ENCODE data around the gene YIPF4.
"Not testable (repeated sequence)": the region's sequence is repeated elsewhere in the genome, so short reads cannot be mapped to it uniquely, and the experiment has no call there.

The YIPF4 gene

GRCh38 chr2:32277674-32278477 lies at the start of gene YIPF4:
Gene YIPF4, plus strand, starts transcription at chr2:32277904. Its CDS starts 252 bp downstream, at chr2:32278156.
- peak; percentile 93 for DNase-seq

GRCh38 chr2:32228181-32228580 lies 49.5 kb upstream of the YIPF4 start:
- no peak for DNase-seq

DNA sequence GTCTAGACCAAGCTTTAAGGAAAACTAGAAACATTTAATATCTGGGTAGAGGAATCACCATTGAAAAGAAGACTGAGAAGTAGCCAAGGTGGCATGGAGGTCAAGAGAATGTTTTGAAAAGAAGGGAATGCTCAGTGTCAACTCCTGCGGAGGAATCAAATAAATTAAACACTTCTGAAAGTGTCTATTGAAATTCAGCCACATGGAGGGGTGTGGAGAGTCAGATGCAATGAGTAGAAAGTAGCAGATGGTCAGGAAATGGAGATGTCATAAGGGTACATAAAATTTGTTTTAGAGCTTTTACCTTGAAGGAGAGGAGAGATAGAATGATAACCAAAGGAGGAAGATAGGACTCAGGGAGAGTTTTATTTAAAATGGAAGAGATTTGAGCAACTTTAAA lies 48.1 kb upstream of the YIPF4 start:
- DNase-seq = no peak

DNA sequence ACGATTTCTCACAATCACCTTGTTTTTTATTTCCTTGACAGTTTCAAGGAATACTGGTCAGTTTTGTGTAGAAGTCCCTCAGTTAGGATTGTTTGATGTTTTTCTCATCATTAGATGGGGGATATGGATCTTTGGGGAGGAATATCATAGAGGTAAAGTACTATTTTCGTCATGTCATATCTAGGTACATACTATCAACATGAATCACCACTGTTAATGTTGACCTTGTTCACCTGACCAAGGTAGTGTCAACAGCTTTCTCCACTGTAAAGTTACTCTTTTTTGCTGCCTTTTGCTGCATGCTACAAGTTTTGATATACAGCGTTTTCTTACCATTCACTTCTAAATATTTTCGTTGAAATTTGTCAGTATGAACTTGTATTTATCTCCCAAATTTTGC lies 45.7 kb upstream of the YIPF4 start:
- no peak for DNase-seq

DNA sequence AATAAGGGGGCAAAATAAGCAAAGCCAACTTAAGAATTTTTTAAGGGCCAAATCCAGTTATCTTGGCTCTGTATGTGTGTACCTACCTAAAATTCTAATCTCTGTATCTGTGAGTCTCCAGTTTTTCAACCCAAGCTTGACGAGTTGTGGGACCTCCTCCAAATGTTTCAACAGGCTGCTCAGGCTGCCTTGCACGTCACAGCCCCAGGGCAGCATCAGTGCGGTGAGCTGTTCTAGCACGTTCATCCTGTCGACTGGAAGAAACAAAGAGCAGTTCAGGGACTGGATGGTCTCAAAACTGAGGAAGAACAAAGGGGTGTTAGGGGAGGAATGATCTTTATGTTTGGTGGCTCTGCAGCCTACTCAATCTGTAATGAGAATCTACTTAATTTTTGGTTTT lies 42.4 kb upstream of the YIPF4 start:
- DNase-seq = no peak

DNA sequence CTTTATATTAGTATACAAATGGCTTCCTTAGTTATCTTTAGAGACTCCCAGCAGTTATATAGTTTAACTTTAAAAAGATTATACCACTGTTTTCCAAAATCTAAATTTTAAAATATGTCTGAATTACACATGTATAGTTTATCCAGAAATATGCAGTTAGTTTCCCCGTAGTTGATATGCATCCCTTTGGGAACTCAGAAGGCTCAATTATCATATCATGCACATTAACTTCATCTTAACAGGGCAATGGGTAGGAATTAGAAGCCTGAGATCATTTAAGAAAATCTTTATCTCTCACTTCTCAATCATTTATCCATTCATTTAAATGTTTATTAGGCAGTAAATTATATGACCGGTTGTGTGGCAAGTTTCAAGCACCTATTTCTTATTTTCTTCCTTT lies 40.2 kb upstream of the YIPF4 start:
- no peak for DNase-seq

DNA sequence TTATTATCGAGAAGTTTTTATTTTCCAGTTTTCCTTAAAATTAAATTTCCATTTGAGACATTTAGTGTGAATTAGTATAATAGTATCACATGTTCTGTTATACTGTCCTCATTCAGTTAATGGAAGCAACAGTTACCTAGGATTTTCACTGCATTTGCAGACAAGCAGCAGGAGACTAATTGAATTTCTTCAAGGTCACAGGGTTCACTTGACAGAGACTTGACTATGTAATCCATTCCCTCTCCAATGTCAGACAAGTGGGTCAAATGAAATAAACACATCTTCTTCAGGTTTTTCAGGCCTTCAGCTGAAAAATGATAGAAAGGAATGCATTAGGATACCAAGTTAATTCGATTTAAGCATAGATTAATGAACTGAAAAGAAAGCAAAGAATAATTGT lies 39.7 kb upstream of the YIPF4 start:
- DNase-seq = no peak

- DNase-seq = no peak
These were observed 35.4 kb upstream of the YIPF4 start for GRCh38 chr2:32242331-32242730.

GRCh38 chr2:32246911-32247310 lies 30.8 kb upstream of the YIPF4 start:
- DNase-seq = no peak

DNA sequence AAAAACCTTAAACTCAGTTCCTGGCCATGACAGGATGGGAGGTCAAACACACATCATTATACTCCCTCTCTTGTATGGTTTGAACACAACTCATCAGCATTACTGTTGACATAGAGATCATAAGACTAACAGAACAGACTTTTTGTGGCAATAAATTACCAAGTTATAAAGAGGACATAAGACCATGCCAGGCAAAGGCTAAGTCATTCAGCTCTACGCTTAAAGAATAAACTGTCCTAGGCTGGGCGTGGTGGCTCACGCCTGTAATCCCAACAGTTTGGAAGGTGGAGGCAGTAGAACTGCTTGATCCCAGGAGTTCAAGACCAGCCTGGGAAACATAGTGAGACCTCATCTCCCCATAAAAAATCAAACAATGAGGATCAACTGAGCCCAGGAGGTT lies 29.4 kb upstream of the YIPF4 start:
- DNase-seq = no peak

- no peak for DNase-seq
These were observed 27.9 kb upstream of the YIPF4 start for GRCh38 chr2:32249731-32250236.

DNA sequence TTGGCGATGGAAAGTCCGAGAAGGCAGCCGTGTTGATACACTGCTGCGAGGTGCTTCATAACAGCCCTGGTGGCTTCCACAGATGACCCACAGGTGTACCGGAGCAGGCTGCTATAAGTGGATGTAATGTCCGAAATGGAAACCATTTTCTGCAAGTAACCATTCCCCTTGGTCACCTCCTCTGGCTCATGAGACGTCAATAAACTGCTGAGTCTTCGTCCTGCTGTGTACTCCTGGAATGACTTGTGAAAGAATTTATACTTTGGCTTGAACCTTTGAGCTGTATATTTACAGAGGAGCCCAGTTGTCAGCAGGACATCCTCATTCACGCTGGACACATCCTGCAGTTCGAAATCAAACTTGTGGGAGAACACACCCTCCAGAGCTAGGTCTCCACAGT lies 27.4 kb upstream of the YIPF4 start:
- DNase-seq = no peak

DNA sequence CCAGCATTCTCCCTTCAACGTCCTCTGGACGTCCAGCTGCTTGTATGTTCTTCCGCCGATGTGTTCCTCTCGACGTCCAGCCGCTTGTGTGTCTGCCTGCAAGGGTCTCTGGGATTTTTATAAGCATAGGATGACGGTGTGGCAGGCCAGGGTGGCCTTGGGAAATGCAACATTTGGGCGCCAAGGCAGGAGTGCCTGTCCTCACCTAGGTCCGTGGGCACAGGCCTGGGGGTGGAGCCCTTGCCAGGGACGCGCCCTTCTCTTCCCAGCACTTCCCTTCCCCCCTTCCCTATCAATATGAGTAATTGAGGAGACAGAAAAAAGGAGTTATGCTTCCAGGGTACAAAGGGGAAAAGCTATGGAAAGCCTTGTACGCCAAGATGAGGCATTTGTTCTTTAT lies 19.5 kb upstream of the YIPF4 start:
- no peak for DNase-seq

DNA sequence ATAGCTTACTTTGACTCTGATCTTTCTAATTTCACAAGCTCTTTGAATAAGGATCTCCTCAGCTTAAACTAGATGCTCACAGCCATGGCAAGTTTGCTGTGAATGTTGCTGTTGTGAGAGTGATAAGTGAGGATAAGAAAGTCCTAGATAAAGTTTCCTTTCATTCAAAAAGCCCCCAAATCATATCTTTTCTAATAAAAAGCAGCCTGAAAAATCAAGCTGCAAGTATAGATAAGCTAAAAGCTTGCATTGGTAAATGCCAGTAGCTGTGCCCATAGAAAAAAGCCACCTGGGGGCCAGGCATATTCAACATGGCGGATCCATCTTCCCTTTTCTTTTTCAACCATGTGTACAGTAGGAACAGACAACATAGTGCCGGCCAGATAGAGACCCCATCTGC lies 17.3 kb upstream of the YIPF4 start:
- DNase-seq = no peak

GRCh38 chr2:32262105-32262504 lies 15.6 kb upstream of the YIPF4 start:
- no peak for DNase-seq

- no peak for DNase-seq
These were observed 13.1 kb upstream of the YIPF4 start, which contains the start of gene NLRC4 for GRCh38 chr2:32264422-32265105. Gene NLRC4, minus strand, starts transcription at chr2:32264886. Its CDS starts 8,111 bp downstream, at chr2:32256775.

DNA sequence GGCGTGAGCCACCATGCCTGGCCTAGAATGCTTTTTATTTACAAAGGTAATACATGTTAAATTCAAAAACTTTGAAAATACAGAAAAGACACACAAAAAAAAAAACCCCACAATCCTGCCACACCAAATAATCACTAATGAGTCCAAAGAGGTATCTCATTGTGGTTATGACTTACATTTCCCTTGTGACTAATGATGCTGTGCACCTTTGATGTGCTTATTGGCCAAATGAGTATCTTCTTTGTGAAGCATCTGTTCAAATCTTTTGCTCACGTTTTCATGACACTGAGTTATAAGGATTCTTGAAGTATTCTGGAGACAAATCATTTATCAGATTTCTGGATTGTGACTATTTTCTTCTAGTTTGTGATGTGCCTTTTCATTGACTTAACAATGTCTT lies 6.6 kb upstream of the YIPF4 start:
- DNase-seq = no peak

GRCh38 chr2:32272279-32272678 lies 5.4 kb upstream of the YIPF4 start:
- no peak for DNase-seq

DNA sequence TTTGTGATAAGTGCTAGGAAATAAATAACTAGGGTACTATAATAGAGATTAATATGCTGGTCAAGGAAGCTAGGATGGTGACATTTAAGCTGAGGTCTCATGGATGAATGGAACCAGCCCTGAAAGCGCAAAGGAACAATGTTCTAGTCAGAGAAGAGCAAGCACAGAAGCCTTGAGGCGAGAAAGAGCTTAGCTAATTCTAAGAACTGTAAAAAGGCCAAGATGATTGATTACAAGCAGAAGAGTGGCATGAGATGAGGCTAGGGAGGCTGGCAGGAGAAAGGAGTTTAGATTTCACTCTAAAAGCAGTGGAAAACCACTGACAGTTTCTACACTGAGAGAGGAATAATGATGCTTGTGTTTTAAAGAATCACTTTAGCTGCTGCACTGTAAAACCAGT lies 3.4 kb upstream of the YIPF4 start:
- DNase-seq = no peak

DNA sequence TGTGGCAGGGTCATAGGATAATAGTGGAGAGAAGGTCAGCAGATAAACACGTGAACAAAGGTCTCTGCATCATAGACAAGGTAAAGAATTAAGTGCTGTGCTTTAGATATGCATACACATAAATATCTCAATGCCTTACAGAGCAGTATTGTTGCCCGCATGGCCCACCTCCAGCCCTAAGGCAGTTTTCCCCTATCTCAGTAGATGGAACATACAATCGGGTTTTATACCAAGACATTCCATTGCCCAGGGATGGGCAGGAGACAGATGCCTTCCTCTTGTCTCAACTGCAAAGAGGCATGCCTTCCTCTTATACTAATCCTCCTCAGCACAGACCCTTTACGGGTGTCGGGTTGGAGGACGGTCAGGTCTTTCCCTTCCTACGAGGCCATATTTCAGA lies 1.9 kb upstream of the YIPF4 start:
- not testable (repeated sequence) for DNase-seq

DNA sequence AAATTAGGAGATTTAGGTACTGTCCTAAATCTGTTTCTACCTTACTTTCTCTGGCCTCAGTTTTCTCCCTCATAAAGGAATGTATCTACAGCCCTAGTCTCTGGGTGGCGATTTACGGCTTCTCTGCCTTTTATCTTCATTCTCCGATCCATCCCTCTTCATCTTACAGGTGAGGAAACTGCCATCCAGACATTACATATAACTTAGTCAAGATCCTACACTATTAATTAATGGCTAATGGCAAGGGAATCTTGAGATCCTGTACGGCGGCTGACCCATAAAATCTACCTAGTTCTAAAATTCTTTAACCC lies 386 bp upstream of the YIPF4 start:
- DNase-seq = no peak

DNA sequence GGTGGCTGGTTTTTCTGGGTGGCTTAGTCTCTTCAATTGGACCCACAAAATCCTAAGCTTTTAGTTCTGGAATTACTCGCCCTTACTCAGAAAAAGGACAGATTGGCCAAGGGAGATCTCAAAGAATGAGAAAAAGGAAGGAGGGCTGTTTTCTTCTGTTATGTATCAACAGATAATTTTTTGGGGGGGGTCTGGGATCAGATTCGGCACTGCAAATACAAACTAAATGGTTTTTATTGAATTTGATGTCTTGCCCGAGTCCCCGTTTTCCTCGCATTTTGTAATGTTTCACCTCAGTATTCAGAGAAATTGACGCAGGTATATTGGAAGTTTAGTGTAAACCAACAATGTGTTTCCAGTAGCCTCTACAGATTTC lies 762 bp downstream of the YIPF4 start:
- DNase-seq = no peak

GRCh38 chr2:32284321-32284720 lies 6.6 kb downstream of the YIPF4 start:
- no peak for DNase-seq

DNA sequence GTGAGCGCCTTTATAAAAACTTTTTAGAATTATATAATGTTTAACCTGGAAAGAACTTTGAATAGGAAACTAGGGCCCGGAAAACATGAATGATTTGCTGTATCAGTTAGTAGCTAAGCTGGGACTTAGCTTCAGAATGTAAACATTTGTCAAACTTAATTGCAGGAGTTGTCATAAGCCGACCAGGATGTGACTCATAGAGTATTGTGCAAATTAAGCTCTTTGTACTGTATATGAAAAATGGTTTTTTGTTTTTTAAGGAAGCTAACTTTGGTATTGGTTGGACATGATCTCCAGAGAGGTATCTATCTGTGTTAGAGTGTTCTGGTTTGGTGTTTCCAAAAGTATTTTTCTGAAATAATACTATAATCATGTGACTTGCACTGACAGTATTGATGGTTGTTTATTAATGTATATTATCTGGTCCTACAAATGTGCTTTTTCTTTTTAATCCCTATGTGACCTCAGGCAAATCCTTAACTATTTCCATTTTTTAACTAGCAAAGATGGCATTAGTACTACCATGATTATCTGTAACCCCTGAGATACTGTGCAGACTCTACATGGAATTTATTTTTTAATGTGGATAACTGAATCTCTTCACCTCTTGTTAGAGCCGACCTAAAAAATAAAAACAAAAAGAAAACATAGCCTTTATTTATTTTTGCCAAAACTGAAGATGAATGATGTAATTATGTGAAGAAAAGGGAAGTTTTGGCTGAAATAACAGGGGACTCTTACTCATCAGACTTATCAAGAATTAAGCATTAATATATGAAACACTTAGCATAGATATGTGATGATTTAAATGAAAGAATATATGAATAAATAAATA lies 11.7 kb downstream of the YIPF4 start:
- DNase-seq = no peak
